DMS79 (cell line): Measurements from ENCODE around the gene AGAP3.

Source experiments
- DNase-seq: peaks from one replicate; lab custom pipeline; 2025; lab: John Stamatoyannopoulos, UW

AGAP3 gene

GRCh38 chr7:151137076-151137675 is 50.9 kb downstream of the AGAP3 start:
- DNase-seq, result no peak

- no peak for DNase-seq
Observed at GRCh38 chr7:151137791-151138152, 51.5 kb downstream of the AGAP3 start.

- no peak for DNase-seq
Observed at GRCh38 chr7:151138153-151138851, 52.0 kb downstream of the AGAP3 start.

- no peak for DNase-seq
Observed at GRCh38 chr7:151139071-151139790, 53.0 kb downstream of the AGAP3 start.

- no peak for DNase-seq
Observed at GRCh38 chr7:151139791-151140190, 53.5 kb downstream of the AGAP3 start.

- no peak for DNase-seq
Observed at GRCh38 chr7:151140826-151141225, 54.6 kb downstream of the AGAP3 start.

- no peak for DNase-seq
Observed at GRCh38 chr7:151141311-151141854, 55.1 kb downstream of the AGAP3 start.

- no peak for DNase-seq
Observed at GRCh38 chr7:151141855-151142685, 55.8 kb downstream of the AGAP3 start.

GRCh38 chr7:151142686-151143040 is 56.4 kb downstream of the AGAP3 start:
- no peak for DNase-seq

- no peak for DNase-seq
Observed at GRCh38 chr7:151143261-151144015, 57.2 kb downstream of the AGAP3 start.

- DNase-seq, result no peak
Observed at GRCh38 chr7:151144387-151144786, 58.1 kb downstream of the AGAP3 start.

- no peak for DNase-seq
Observed at GRCh38 chr7:151146761-151147160, 60.5 kb downstream of the AGAP3 start.

GRCh38 chr7:151148319-151149259 is 62.3 kb downstream of the AGAP3 start:
- DNase-seq, result no peak

- DNase-seq, result no peak
Observed at GRCh38 chr7:151150388-151150787, 64.1 kb downstream of the AGAP3 start.

GRCh38 chr7:151152643-151153513 is 66.6 kb downstream of the AGAP3 start:
- no peak for DNase-seq

- DNase-seq, result no peak
Observed at GRCh38 chr7:151157645-151158329, 71.5 kb downstream of the AGAP3 start.

GRCh38 chr7:151161757-151162156 is 75.5 kb downstream of the AGAP3 start:
- DNase-seq, result no peak

GRCh38 chr7:151166629-151167196 is 80.4 kb downstream of the AGAP3 start:
- DNase-seq, result no peak
